OCI-LY3 (cell line): ENCODE measurements around the gene CES1.

ENCODE experiments used
- EZH2phosphoT487 ChIP-seq: fragments of 200-600 bp; shearing (Covaris generic); IDR thresholded peaks from 2 replicates; pipeline ENCODE4 v1.6.1; 2018; ENCODE audit warnings: antibody characterized with exemption, mixed run types, low read depth
- TF ChIP-seq, protein P1 (sequence below): fragments of 200-600, 300-600 bp; sonication (generic); IDR thresholded peaks from 2 replicates; pipeline ENCODE4 v1.5.1; 2014; ENCODE audit warnings: antibody characterized with exemption, low read length, low read depth

DNA sequence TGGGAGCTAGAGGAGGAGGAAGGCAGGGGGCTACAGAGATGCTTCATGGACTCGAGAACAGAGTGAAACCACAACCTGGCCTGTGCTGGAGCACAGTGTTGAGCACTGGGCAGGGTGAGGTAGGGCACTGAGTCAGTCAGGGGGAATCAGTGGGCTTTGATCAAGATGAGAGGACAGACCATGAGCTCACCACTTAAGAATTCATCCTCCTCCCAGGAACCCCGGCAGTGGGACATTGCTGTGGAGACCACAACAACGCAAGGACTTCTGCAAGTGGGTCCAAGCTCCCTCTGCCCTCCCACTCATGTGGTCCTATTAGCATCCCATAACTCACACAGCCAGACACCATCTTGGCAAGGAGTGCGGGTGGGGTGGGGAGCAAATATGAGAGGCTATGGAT is 44.0 kb upstream of the CES1 start:
- TF ChIP-seq, protein P1, sequence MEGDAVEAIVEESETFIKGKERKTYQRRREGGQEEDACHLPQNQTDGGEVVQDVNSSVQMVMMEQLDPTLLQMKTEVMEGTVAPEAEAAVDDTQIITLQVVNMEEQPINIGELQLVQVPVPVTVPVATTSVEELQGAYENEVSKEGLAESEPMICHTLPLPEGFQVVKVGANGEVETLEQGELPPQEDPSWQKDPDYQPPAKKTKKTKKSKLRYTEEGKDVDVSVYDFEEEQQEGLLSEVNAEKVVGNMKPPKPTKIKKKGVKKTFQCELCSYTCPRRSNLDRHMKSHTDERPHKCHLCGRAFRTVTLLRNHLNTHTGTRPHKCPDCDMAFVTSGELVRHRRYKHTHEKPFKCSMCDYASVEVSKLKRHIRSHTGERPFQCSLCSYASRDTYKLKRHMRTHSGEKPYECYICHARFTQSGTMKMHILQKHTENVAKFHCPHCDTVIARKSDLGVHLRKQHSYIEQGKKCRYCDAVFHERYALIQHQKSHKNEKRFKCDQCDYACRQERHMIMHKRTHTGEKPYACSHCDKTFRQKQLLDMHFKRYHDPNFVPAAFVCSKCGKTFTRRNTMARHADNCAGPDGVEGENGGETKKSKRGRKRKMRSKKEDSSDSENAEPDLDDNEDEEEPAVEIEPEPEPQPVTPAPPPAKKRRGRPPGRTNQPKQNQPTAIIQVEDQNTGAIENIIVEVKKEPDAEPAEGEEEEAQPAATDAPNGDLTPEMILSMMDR: no peak
- TF ChIP-seq EZH2phosphoT487: no peak
